ENCODE data around the gene FBXL7.

DNA sequence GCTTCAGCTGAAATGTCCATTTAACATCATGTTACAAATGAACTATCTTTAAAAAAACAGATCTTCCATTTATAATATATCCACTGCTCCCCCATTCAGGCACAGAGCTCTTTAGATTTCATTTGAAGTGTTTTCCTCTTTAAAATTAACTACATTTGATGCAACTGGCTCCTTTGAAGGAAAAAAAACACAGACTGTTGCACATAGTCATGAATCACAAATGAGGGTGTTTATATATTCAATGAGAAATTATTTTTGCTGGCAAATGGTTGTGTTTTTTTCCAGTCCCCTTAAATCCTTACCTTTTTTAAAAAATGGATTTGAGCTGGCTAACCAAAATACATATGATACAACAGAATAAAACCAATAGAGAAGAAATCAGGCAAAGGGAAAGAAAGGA lies 240.4 kb downstream of the FBXL7 start:
- TF ChIP-seq, protein P1, sequence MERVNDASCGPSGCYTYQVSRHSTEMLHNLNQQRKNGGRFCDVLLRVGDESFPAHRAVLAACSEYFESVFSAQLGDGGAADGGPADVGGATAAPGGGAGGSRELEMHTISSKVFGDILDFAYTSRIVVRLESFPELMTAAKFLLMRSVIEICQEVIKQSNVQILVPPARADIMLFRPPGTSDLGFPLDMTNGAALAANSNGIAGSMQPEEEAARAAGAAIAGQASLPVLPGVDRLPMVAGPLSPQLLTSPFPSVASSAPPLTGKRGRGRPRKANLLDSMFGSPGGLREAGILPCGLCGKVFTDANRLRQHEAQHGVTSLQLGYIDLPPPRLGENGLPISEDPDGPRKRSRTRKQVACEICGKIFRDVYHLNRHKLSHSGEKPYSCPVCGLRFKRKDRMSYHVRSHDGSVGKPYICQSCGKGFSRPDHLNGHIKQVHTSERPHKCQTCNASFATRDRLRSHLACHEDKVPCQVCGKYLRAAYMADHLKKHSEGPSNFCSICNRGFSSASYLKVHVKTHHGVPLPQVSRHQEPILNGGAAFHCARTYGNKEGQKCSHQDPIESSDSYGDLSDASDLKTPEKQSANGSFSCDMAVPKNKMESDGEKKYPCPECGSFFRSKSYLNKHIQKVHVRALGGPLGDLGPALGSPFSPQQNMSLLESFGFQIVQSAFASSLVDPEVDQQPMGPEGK (CRISPR knock-in tag; IDR thresholded peaks at IDR 0.05; ENCODE audit: borderline replicate concordance), result no peak
- TF ChIP-seq ZFP3 (CRISPR knock-in tag; IDR thresholded peaks at IDR 0.05), result no peak
- TF ChIP-seq, protein P2, sequence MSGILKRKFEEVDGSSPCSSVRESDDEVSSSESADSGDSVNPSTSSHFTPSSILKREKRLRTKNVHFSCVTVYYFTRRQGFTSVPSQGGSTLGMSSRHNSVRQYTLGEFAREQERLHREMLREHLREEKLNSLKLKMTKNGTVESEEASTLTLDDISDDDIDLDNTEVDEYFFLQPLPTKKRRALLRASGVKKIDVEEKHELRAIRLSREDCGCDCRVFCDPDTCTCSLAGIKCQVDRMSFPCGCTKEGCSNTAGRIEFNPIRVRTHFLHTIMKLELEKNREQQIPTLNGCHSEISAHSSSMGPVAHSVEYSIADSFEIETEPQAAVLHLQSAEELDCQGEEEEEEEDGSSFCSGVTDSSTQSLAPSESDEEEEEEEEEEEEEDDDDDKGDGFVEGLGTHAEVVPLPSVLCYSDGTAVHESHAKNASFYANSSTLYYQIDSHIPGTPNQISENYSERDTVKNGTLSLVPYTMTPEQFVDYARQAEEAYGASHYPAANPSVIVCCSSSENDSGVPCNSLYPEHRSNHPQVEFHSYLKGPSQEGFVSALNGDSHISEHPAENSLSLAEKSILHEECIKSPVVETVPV (CRISPR knock-in tag; IDR thresholded peaks at IDR 0.05), result no peak
- TF ChIP-seq ZNF8 (CRISPR knock-in tag; IDR thresholded peaks at IDR 0.05), result no peak
- TF ChIP-seq TOX (CRISPR knock-in tag; IDR thresholded peaks at IDR 0.05; ENCODE audit: borderline replicate concordance), result no peak
- TF ChIP-seq ISL1 (CRISPR knock-in tag; IDR thresholded peaks at IDR 0.05), result no peak
- TF ChIP-seq, protein P3, sequence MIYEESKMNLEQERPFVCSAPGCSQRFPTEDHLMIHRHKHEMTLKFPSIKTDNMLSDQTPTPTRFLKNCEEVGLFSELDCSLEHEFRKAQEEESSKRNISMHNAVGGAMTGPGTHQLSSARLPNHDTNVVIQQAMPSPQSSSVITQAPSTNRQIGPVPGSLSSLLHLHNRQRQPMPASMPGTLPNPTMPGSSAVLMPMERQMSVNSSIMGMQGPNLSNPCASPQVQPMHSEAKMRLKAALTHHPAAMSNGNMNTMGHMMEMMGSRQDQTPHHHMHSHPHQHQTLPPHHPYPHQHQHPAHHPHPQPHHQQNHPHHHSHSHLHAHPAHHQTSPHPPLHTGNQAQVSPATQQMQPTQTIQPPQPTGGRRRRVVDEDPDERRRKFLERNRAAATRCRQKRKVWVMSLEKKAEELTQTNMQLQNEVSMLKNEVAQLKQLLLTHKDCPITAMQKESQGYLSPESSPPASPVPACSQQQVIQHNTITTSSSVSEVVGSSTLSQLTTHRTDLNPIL (CRISPR knock-in tag; IDR thresholded peaks at IDR 0.05; ENCODE audit: low read depth), result no peak
- TF ChIP-seq SNAI2 (CRISPR knock-in tag; IDR thresholded peaks at IDR 0.05), result no peak
